Measurements from ENCODE around the gene INTS11. TPM values are rescaled to one million over a fixed set of nuclear protein-coding genes. Genes with fewer than 3 reads are reported as not detected.

The INTS11 gene
- total RNA-seq, 1 donor from 2014 or later: 27.1 TPM

DNA sequence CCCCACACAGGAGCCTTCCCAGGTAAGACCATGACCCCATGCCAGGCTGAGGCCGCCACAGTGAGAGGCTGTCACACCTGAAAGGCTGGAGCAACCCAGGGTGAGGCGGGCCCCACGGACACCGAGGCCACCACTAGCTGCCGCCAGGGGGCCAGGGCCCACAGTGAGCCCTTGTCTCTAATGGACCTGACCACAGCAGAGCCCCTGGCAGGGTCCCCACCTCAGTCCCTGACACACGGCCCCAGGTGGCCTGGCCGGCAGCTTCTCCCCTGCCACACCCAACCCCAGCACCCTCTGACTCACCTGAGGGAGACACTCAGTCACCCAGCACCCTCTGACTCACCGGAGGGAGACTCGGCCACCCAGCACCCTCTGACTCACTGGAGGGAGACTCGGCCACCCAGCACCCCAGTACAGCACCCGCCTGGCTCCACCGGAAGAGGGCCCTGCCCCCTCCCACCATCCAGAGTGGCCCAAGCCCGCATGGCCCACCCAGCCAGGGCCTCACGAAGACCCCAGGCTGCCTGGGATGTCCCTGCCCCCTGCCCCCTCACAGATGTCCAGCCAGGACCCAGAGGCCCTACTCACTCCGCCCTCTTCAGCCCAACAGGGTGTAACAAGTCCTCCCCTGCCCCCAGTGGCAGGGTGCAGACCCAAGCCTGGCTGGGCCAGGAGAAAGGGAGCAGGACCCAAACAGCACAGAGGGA lies 20.3 kb upstream of the INTS11 start:
- H3K27me3 ChIP-seq (ENCODE audit: control insufficient read depth in 3 of 3, insufficient read depth in 3 of 3, low read length in 3 of 3): no peaks in the 10 kb centered on the region
- H3K4me3 ChIP-seq (ENCODE audit: low read length in 3 of 3): peak overlapping the region; percentile 48 to 72 (median 58)
- H3K9me3 ChIP-seq (ENCODE audit: control insufficient read depth in 3 of 3, low read length in 3 of 3): no peaks in the 10 kb centered on the region
- H3K9ac ChIP-seq (ENCODE audit: low read depth in 1 of 3, low read length in 3 of 3): peak overlapping the region; percentile 77 to 96 (median 86)
- peaks cover 18 to 23% (median 20%) of the 10 kb centered on the region in 3 donors for H3K36me3 ChIP-seq (ENCODE audit: control insufficient read depth in 3 of 3, insufficient read depth in 3 of 3, low read length in 3 of 3)
- peak overlapping the region; percentile 94 for H3K27ac ChIP-seq (ENCODE audit: low read depth, low read length)
- H3K4me1 ChIP-seq (ENCODE audit: control insufficient read depth in 3 of 3, insufficient read depth in 3 of 3, low read length in 3 of 3): peaks cover 55 to 77% (median 57%) of the 10 kb centered on the region in 3 donors

DNA sequence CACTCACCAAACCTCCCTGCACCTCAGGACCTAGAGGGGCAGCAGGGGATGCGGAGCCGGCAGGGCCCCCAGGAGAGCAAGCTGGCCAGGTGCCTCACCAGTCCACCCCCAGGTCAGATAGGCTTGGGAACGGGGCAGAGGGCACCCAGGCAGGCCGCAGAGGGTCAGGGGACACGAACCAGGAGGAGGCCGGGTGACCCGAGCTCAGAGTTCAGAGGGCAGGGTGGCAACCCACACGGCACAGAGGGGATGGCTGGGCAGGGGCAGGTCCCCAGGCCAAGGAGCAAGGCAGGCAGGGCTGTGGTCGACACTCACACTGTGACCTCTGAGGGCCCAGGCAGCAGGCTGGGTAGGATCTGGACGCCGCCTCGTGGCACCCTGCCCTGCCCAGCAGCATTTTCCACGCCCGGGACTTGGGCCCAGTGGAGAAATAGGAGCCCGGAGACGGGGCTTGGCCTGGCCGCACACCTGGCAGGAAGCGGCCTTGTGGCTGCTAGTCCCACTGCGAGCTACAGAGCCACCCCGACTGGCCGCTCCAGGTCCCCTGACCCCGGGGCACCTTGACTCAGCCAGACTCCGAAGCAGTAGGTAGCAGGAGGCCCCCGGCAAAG lies 19.5 kb upstream of the INTS11 start:
- Histone ChIP-seq H3K27ac (ENCODE audit: low read depth, low read length) (peak overlapping the region; percentile 94), H3K36me3 (ENCODE audit: control insufficient read depth in 3 of 3, insufficient read depth in 3 of 3, low read length in 3 of 3) (peaks cover 23 to 28% (median 27%) of the 10 kb centered on the region in 3 donors), H3K9me3 (ENCODE audit: control insufficient read depth in 3 of 3, low read length in 3 of 3) (no peaks in the 10 kb centered on the region), H3K27me3 (ENCODE audit: control insufficient read depth in 3 of 3, insufficient read depth in 3 of 3, low read length in 3 of 3) (no peaks in the 10 kb centered on the region), H3K9ac (ENCODE audit: low read depth in 1 of 3, low read length in 3 of 3) (peak overlapping the region; percentile 77 to 96 (median 86)), H3K4me1 (ENCODE audit: control insufficient read depth in 3 of 3, insufficient read depth in 3 of 3, low read length in 3 of 3) (peaks cover 55 to 77% (median 57%) of the 10 kb centered on the region in 3 donors), H3K4me3 (ENCODE audit: low read length in 3 of 3) (peak overlapping the region; percentile 48 to 72 (median 60))

DNA sequence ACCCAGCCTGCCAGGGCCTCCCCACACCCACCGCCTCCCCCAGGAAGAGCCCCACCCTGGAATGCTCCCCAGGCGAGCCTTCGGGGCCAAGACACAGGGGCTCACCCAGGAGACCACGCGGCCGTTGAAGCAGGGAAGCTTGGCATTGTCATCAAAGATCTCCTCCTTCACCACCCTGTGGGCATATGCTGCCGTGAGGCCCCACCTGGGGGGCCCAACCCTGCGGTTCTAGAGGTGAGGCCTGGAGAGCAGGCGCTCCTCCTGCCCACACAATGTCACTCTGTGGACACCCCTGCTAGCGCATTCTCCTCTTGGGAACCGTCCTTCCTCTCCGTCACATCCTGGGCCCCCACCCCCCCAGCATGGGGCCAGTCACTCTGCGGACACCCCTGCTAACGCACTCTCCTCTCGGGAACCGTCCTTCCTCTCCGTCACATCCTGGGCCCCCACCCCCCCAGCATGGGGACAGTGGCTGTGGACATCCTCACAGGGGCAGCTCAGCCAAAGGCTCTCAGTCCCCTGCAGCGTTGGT lies 18.2 kb upstream of the INTS11 start:
- Histone ChIP-seq H3K27me3 (ENCODE audit: control insufficient read depth in 3 of 3, insufficient read depth in 3 of 3, low read length in 3 of 3) (no peaks in the 10 kb centered on the region), H3K9me3 (ENCODE audit: control insufficient read depth in 3 of 3, low read length in 3 of 3) (no peaks in the 10 kb centered on the region), H3K36me3 (ENCODE audit: control insufficient read depth in 3 of 3, insufficient read depth in 3 of 3, low read length in 3 of 3) (peaks cover 30 to 34% (median 33%) of the 10 kb centered on the region in 3 donors), H3K9ac (ENCODE audit: low read depth in 1 of 3, low read length in 3 of 3) (peak overlapping the region in 2 of 3 donors; percentile 86 to 96), H3K4me3 (ENCODE audit: low read length in 3 of 3) (no peak overlapping the region), H3K4me1 (ENCODE audit: control insufficient read depth in 3 of 3, insufficient read depth in 3 of 3, low read length in 3 of 3) (peaks cover 48 to 68% (median 51%) of the 10 kb centered on the region in 3 donors), H3K27ac (ENCODE audit: low read depth, low read length) (no peak overlapping the region)

GRCh38 chr1:1342061-1342562 lies 17.7 kb upstream of the INTS11 start:
- Histone ChIP-seq H3K4me3 (ENCODE audit: low read length in 3 of 3) (no peak overlapping the region), H3K9ac (ENCODE audit: low read depth in 1 of 3, low read length in 3 of 3) (peak overlapping the region in 1 of 3 donors; percentile 8), H3K27me3 (ENCODE audit: control insufficient read depth in 3 of 3, insufficient read depth in 3 of 3, low read length in 3 of 3) (no peaks in the 10 kb centered on the region), H3K9me3 (ENCODE audit: control insufficient read depth in 3 of 3, low read length in 3 of 3) (no peaks in the 10 kb centered on the region), H3K36me3 (ENCODE audit: control insufficient read depth in 3 of 3, insufficient read depth in 3 of 3, low read length in 3 of 3) (peaks cover 30 to 35% (median 34%) of the 10 kb centered on the region in 3 donors), H3K4me1 (ENCODE audit: control insufficient read depth in 3 of 3, insufficient read depth in 3 of 3, low read length in 3 of 3) (peaks cover 43 to 63% (median 46%) of the 10 kb centered on the region in 3 donors), H3K27ac (ENCODE audit: low read depth, low read length) (no peak overlapping the region)

- no peak overlapping the region for H3K27ac ChIP-seq (ENCODE audit: low read depth, low read length)
- H3K9ac ChIP-seq (ENCODE audit: low read depth in 1 of 3, low read length in 3 of 3): peak overlapping the region in 1 of 3 donors; percentile 8
- H3K27me3 ChIP-seq (ENCODE audit: control insufficient read depth in 3 of 3, insufficient read depth in 3 of 3, low read length in 3 of 3): no peaks in the 10 kb centered on the region
- no peaks in the 10 kb centered on the region for H3K9me3 ChIP-seq (ENCODE audit: control insufficient read depth in 3 of 3, low read length in 3 of 3)
- H3K4me3 ChIP-seq (ENCODE audit: low read length in 3 of 3): no peak overlapping the region
- peaks cover 38 to 58% (median 40%) of the 10 kb centered on the region in 3 donors for H3K4me1 ChIP-seq (ENCODE audit: control insufficient read depth in 3 of 3, insufficient read depth in 3 of 3, low read length in 3 of 3)
- peaks cover 30 to 37% (median 34%) of the 10 kb centered on the region in 3 donors for H3K36me3 ChIP-seq (ENCODE audit: control insufficient read depth in 3 of 3, insufficient read depth in 3 of 3, low read length in 3 of 3)
These were observed 17.1 kb upstream of the INTS11 start for GRCh38 chr1:1341549-1342021.

- Histone ChIP-seq H3K9me3 (ENCODE audit: control insufficient read depth in 3 of 3, low read length in 3 of 3) (no peaks in the 10 kb centered on the region), H3K4me1 (ENCODE audit: control insufficient read depth in 3 of 3, insufficient read depth in 3 of 3, low read length in 3 of 3) (peaks cover 32 to 51% (median 34%) of the 10 kb centered on the region in 3 donors), H3K36me3 (ENCODE audit: control insufficient read depth in 3 of 3, insufficient read depth in 3 of 3, low read length in 3 of 3) (peaks cover 30 to 38% (median 34%) of the 10 kb centered on the region in 3 donors), H3K27me3 (ENCODE audit: control insufficient read depth in 3 of 3, insufficient read depth in 3 of 3, low read length in 3 of 3) (no peaks in the 10 kb centered on the region), H3K4me3 (ENCODE audit: low read length in 3 of 3) (no peak overlapping the region), H3K9ac (ENCODE audit: low read depth in 1 of 3, low read length in 3 of 3) (no peak overlapping the region), H3K27ac (ENCODE audit: low read depth, low read length) (no peak overlapping the region)
These were observed 16.5 kb upstream of the INTS11 start for GRCh38 chr1:1340791-1341548.

GRCh38 chr1:1340185-1340584 lies 15.7 kb upstream of the INTS11 start:
- no peaks in the 10 kb centered on the region for H3K9me3 ChIP-seq (ENCODE audit: control insufficient read depth in 3 of 3, low read length in 3 of 3)
- peaks cover 31 to 44% (median 39%) of the 10 kb centered on the region in 3 donors for H3K36me3 ChIP-seq (ENCODE audit: control insufficient read depth in 3 of 3, insufficient read depth in 3 of 3, low read length in 3 of 3)
- no peaks in the 10 kb centered on the region for H3K27me3 ChIP-seq (ENCODE audit: control insufficient read depth in 3 of 3, insufficient read depth in 3 of 3, low read length in 3 of 3)
- no peak overlapping the region for H3K27ac ChIP-seq (ENCODE audit: low read depth, low read length)
- no peak overlapping the region for H3K9ac ChIP-seq (ENCODE audit: low read depth in 1 of 3, low read length in 3 of 3)
- H3K4me3 ChIP-seq (ENCODE audit: low read length in 3 of 3): no peak overlapping the region
- peaks cover 26 to 44% (median 26%) of the 10 kb centered on the region in 3 donors for H3K4me1 ChIP-seq (ENCODE audit: control insufficient read depth in 3 of 3, insufficient read depth in 3 of 3, low read length in 3 of 3)

GRCh38 chr1:1338278-1338677 lies 13.8 kb upstream of the INTS11 start:
- no peak overlapping the region for H3K9ac ChIP-seq (ENCODE audit: low read depth in 1 of 3, low read length in 3 of 3)
- H3K27me3 ChIP-seq (ENCODE audit: control insufficient read depth in 3 of 3, insufficient read depth in 3 of 3, low read length in 3 of 3): no peaks in the 10 kb centered on the region
- H3K4me1 ChIP-seq (ENCODE audit: control insufficient read depth in 3 of 3, insufficient read depth in 3 of 3, low read length in 3 of 3): peaks cover 8 to 38% (median 15%) of the 10 kb centered on the region in 3 donors
- no peak overlapping the region for H3K27ac ChIP-seq (ENCODE audit: low read depth, low read length)
- no peak overlapping the region for H3K4me3 ChIP-seq (ENCODE audit: low read length in 3 of 3)
- H3K36me3 ChIP-seq (ENCODE audit: control insufficient read depth in 3 of 3, insufficient read depth in 3 of 3, low read length in 3 of 3): peaks cover 33 to 50% (median 41%) of the 10 kb centered on the region in 3 donors
- no peaks in the 10 kb centered on the region for H3K9me3 ChIP-seq (ENCODE audit: control insufficient read depth in 3 of 3, low read length in 3 of 3)

GRCh38 chr1:1337793-1338147 lies 13.3 kb upstream of the INTS11 start:
- Histone ChIP-seq H3K9me3 (ENCODE audit: control insufficient read depth in 3 of 3, low read length in 3 of 3) (no peaks in the 10 kb centered on the region), H3K9ac (ENCODE audit: low read depth in 1 of 3, low read length in 3 of 3) (no peak overlapping the region), H3K4me3 (ENCODE audit: low read length in 3 of 3) (no peak overlapping the region), H3K36me3 (ENCODE audit: control insufficient read depth in 3 of 3, insufficient read depth in 3 of 3, low read length in 3 of 3) (peaks cover 33 to 48% (median 41%) of the 10 kb centered on the region in 3 donors), H3K27me3 (ENCODE audit: control insufficient read depth in 3 of 3, insufficient read depth in 3 of 3, low read length in 3 of 3) (no peaks in the 10 kb centered on the region), H3K4me1 (ENCODE audit: control insufficient read depth in 3 of 3, insufficient read depth in 3 of 3, low read length in 3 of 3) (peaks cover 4 to 38% (median 14%) of the 10 kb centered on the region in 3 donors), H3K27ac (ENCODE audit: low read depth, low read length) (no peak overlapping the region)

All from skeletal muscle tissue (tissue), 4 donors.